K562 (cell line): ENCODE results near the gene SERTAD3. TPM values are rescaled to one million over a fixed set of nuclear protein-coding genes. Genes with fewer than 3 reads are reported as not detected.
A peak's percentile ranks its signal among the peaks of the same experiment; 100 is the strongest.

ENCODE experiments used
- ADNP ChIP-seq: fragments of 200-800 bp; sonication (Bioruptor generic); IDR thresholded peaks from 2 replicates; pipeline ENCODE4 v1.6.1; 2016; ENCODE audit warnings: missing genetic modification characterization, missing compliant biosample characterization
- CHD4 ChIP-seq: fragments of 200-600 bp; sonication (generic); IDR thresholded peaks from 3 replicates; pipeline ENCODE4 v1.6.1; 2012; ENCODE audit warnings: low read depth, mild to moderate bottlenecking, mixed read lengths, low read length, inconsistent platforms; ENCODE audit not compliant: insufficient read depth, insufficient replicate concordance, poor library complexity, severe bottlenecking
- EGR1 ChIP-seq: fragments of 450-650 bp; conservative IDR thresholded peaks from 2 replicates; pipeline ENCODE4 v1.6.1; 2017; ENCODE audit warnings: mild to moderate bottlenecking
- HDGF ChIP-seq: fragments of 450-650 bp; IDR thresholded peaks from 2 replicates; pipeline ENCODE4 v1.6.1; 2016
- NR2F6 ChIP-seq: fragments of 450-650 bp; formaldehyde crosslinking; IDR thresholded peaks from 2 replicates; pipeline ENCODE4 v1.4.0; 2020; ENCODE audit warnings: mild to moderate bottlenecking
- PHF21A ChIP-seq: fragments of 450-650 bp; IDR thresholded peaks from 2 replicates; pipeline ENCODE4 v1.6.1; 2017; ENCODE audit warnings: low read depth, borderline replicate concordance
- SMAD3 ChIP-seq: fragments of 450-650 bp; formaldehyde crosslinking; conservative IDR thresholded peaks from 2 replicates; pipeline ENCODE4 v1.4.0; 2020; ENCODE audit warnings: mild to moderate bottlenecking
- TAF9B ChIP-seq: fragments of 450-650 bp; IDR thresholded peaks from 2 replicates; pipeline ENCODE4 v1.6.1; 2018; ENCODE audit warnings: mild to moderate bottlenecking; ENCODE audit not compliant: partially characterized antibody
- ZC3H4 ChIP-seq: sonication (generic); formaldehyde crosslinking; IDR thresholded peaks from 2 replicates; pipeline ENCODE4 v1.9.0; 2021; ENCODE audit warnings: missing genetic modification reagents, borderline replicate concordance
- ZNF282 ChIP-seq: sonication (generic); formaldehyde crosslinking; IDR thresholded peaks from 2 replicates; pipeline ENCODE4 v1.8.1; 2023; ENCODE audit warnings: missing genetic modification reagents
- ZNF3 ChIP-seq: fragments of 250-450 bp; sonication (Bioruptor Pico); IDR thresholded peaks from 2 replicates; pipeline ENCODE4 v1.5.0; 2021; ENCODE audit warnings: mild to moderate bottlenecking, moderate library complexity
- polyA plus RNA-seq, 8 experiments: library from polyadenylated mRNA; depleted of rRNA in 4 of 8; stranded (reverse) in 5 of 8; unstranded in 3 of 8; fragments of >200 nt; fragmentation: Nextera tagmentation in 2 of 8; fragmentation: Illumina TruSeq in 1 of 8; extraction: Ambion mirVana in 2 of 8; extraction: Trizol in 1 of 8; gene quantifications; 2 replicates each; pipeline versions ENCODE4 v1.2.1 to v1.2.3, GENCODE V29; 2011 to 2014; ENCODE audit warnings: inconsistent platforms in 1 of 8, missing spikeins in 1 of 8
- total RNA-seq, 7 experiments: library from RNA; depleted of rRNA in 6 of 7; stranded (reverse); fragments of >200 nt in 6 of 7; fragmentation: Illumina TruSeq in 2 of 7; extraction: Trizol in 2 of 7; gene quantifications; 2 replicates each; pipeline versions ENCODE4 v1.2.1 to v1.2.3, GENCODE V29; 2011 to 2021; ENCODE audit warnings: low replicate concordance in 1 of 7
- TF ChIP-seq, protein P1 (sequence below): sonication (generic); formaldehyde crosslinking; IDR thresholded peaks from 2 replicates; pipeline ENCODE4 v1.8.0; 2023; ENCODE audit warnings: mild to moderate bottlenecking, missing genetic modification reagents
- TF ChIP-seq, protein P2 (sequence below), 2 experiments: IDR thresholded peaks; 2 replicates each; pipeline ENCODE4 v1.6.1; 2012; ENCODE audit warnings: improper control_type of control experiment in 2 of 2, low read depth in 2 of 2, low read length in 2 of 2, borderline replicate concordance in 1 of 2
- TF ChIP-seq, protein P3 (sequence below): fragments of 450-650 bp; conservative IDR thresholded peaks from 2 replicates; pipeline ENCODE4 v1.6.1; 2016; ENCODE audit warnings: missing genetic modification characterization, low read depth, mild to moderate bottlenecking, control low read depth, missing compliant biosample characterization
- TF ChIP-seq, protein P4 (sequence below): sonication (generic); formaldehyde crosslinking; IDR thresholded peaks from 2 replicates; pipeline ENCODE4 v1.8.0; 2022; ENCODE audit warnings: missing genetic modification reagents, mild to moderate bottlenecking, borderline replicate concordance

SERTAD3 gene
- total and polyA plus RNA-seq, 9 of the 15 experiments (the other 6 are each of a cell fraction or from before 2014, with no cell fraction given) = 5.4 to 28.9 (median 17.5) TPM

DNA sequence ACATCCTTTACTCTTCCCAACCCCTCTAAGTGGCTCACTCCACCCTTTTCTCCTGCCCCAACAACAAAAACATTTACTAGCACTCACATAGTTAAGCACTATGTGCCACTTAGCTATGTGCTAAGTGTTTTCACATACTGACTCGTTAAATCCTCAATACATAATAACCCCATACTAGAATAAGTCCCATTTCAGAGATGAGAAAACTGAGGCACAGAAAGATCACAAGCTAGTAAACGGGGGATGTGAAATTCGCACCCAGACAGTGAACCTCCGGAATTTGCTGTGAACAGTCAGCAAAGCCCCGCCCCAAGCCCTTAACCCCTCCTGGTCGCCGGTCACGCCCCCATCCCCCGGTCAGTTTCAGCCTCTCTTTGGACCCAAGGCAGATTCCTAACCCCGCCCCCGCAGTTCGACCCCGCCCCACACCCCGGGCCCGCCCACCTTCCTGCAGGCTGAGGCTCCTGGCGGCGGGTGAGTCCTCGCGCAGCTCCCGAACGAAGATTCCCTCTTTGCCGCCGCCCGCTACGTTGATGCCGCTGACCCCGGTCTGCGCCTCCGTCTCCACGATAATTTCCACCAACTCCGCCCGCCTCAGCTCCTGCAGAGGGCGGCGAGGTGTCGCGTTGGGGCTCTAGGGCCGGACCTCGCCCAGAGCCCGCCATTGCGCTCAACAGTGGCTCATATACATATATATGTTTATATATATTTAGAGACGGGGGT, 40.7 kb downstream of the SERTAD3 start (continued):
- TF ChIP-seq, protein P1, sequence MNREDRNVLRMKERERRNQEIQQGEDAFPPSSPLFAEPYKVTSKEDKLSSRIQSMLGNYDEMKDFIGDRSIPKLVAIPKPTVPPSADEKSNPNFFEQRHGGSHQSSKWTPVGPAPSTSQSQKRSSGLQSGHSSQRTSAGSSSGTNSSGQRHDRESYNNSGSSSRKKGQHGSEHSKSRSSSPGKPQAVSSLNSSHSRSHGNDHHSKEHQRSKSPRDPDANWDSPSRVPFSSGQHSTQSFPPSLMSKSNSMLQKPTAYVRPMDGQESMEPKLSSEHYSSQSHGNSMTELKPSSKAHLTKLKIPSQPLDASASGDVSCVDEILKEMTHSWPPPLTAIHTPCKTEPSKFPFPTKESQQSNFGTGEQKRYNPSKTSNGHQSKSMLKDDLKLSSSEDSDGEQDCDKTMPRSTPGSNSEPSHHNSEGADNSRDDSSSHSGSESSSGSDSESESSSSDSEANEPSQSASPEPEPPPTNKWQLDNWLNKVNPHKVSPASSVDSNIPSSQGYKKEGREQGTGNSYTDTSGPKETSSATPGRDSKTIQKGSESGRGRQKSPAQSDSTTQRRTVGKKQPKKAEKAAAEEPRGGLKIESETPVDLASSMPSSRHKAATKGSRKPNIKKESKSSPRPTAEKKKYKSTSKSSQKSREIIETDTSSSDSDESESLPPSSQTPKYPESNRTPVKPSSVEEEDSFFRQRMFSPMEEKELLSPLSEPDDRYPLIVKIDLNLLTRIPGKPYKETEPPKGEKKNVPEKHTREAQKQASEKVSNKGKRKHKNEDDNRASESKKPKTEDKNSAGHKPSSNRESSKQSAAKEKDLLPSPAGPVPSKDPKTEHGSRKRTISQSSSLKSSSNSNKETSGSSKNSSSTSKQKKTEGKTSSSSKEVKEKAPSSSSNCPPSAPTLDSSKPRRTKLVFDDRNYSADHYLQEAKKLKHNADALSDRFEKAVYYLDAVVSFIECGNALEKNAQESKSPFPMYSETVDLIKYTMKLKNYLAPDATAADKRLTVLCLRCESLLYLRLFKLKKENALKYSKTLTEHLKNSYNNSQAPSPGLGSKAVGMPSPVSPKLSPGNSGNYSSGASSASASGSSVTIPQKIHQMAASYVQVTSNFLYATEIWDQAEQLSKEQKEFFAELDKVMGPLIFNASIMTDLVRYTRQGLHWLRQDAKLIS (CRISPR knock-in tag) = no peak
- TF ChIP-seq NR2F6 (CRISPR knock-in tag) (no peak), ADNP (tag) (peak; percentile 99), ZNF282 (CRISPR knock-in tag) (no peak), SMAD3 (no peak), ZC3H4 (CRISPR knock-in tag) (no peak), HDGF (0 out of 2 replicates have a peak, but pooled peaks have one; percentile 73), CHD4 (peak; percentile 95), EGR1 (peak; percentile 76), ZNF3 (CRISPR knock-in tag) (no peak), TAF9B (no peak), PHF21A (no peak)
- TF ChIP-seq, protein P2, sequence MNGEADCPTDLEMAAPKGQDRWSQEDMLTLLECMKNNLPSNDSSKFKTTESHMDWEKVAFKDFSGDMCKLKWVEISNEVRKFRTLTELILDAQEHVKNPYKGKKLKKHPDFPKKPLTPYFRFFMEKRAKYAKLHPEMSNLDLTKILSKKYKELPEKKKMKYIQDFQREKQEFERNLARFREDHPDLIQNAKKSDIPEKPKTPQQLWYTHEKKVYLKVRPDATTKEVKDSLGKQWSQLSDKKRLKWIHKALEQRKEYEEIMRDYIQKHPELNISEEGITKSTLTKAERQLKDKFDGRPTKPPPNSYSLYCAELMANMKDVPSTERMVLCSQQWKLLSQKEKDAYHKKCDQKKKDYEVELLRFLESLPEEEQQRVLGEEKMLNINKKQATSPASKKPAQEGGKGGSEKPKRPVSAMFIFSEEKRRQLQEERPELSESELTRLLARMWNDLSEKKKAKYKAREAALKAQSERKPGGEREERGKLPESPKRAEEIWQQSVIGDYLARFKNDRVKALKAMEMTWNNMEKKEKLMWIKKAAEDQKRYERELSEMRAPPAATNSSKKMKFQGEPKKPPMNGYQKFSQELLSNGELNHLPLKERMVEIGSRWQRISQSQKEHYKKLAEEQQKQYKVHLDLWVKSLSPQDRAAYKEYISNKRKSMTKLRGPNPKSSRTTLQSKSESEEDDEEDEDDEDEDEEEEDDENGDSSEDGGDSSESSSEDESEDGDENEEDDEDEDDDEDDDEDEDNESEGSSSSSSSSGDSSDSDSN (IDR thresholded peaks at IDR 0.05; ENCODE audit: borderline replicate concordance in 1 of 2, low read depth in 2 of 2, low read length in 2 of 2) = no peak
- TF ChIP-seq, protein P3, sequence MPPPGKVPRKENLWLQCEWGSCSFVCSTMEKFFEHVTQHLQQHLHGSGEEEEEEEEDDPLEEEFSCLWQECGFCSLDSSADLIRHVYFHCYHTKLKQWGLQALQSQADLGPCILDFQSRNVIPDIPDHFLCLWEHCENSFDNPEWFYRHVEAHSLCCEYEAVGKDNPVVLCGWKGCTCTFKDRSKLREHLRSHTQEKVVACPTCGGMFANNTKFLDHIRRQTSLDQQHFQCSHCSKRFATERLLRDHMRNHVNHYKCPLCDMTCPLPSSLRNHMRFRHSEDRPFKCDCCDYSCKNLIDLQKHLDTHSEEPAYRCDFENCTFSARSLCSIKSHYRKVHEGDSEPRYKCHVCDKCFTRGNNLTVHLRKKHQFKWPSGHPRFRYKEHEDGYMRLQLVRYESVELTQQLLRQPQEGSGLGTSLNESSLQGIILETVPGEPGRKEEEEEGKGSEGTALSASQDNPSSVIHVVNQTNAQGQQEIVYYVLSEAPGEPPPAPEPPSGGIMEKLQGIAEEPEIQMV = no peak; the same call in 1 of the 2 replicates
- TF ChIP-seq, protein P4, sequence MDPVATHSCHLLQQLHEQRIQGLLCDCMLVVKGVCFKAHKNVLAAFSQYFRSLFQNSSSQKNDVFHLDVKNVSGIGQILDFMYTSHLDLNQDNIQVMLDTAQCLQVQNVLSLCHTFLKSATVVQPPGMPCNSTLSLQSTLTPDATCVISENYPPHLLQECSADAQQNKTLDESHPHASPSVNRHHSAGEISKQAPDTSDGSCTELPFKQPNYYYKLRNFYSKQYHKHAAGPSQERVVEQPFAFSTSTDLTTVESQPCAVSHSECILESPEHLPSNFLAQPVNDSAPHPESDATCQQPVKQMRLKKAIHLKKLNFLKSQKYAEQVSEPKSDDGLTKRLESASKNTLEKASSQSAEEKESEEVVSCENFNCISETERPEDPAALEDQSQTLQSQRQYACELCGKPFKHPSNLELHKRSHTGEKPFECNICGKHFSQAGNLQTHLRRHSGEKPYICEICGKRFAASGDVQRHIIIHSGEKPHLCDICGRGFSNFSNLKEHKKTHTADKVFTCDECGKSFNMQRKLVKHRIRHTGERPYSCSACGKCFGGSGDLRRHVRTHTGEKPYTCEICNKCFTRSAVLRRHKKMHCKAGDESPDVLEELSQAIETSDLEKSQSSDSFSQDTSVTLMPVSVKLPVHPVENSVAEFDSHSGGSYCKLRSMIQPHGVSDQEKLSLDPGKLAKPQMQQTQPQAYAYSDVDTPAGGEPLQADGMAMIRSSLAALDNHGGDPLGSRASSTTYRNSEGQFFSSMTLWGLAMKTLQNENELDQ (CRISPR knock-in tag) = no peak
